ENCODE results near the gene MMP1. TPM values are rescaled to one million over a fixed set of nuclear protein-coding genes. Genes with fewer than 3 reads are reported as not detected.

MMP1 gene
- total and polyA plus RNA-seq, 4 donors = 0.06 to 0.09 TPM; not detected in 2

- H3K9me3 ChIP-seq (ENCODE audit: control insufficient read depth in 4 of 4, low read length in 3 of 4) = no peaks in the 10 kb centered on the region
- no peak overlapping the region for H3K4me3 ChIP-seq (ENCODE audit: low read depth in 1 of 3, low read length in 3 of 3)
- WGBS = 26% methylated on average over 2 of the region's 2 CpGs
- H3K27ac ChIP-seq (ENCODE audit: low read depth in 1 of 2, low read length in 2 of 2) = no peak overlapping the region
- H3K4me1 ChIP-seq (ENCODE audit: control insufficient read depth in 4 of 4, insufficient read depth in 4 of 4, low read length in 3 of 4) = no peaks in the 10 kb centered on the region
- TF ChIP-seq JUND (IDR thresholded peaks at IDR 0.05) (no peak), HNF4A (conservative IDR thresholded peaks at IDR 0.05) (no peak), FOXA1 (IDR thresholded peaks at IDR 0.05) (no peak), ZBTB33 (IDR thresholded peaks at IDR 0.05) (no peak), NR2F2 (IDR thresholded peaks at IDR 0.05) (no peak), MAX (IDR thresholded peaks at IDR 0.05) (no peak), ATF3 (IDR thresholded peaks at IDR 0.05) (no peak), EGR1 (IDR thresholded peaks at IDR 0.05; ENCODE audit: low read depth in 2 of 2) (no peak), HNF4G (IDR thresholded peaks at IDR 0.05) (no peak), CTCF (IDR thresholded peaks at IDR 0.05; ENCODE audit: low read depth, low read length, missing input control) (no peak), GABPA (IDR thresholded peaks at IDR 0.05 in 1 of 2, conservative IDR thresholded peaks at IDR 0.05 in 1 of 2) (no peak), TAF1 (conservative IDR thresholded peaks at IDR 0.05) (no peak), FOXA2 (IDR thresholded peaks at IDR 0.05) (no peak), REST (IDR thresholded peaks at IDR 0.05) (no peak), RXRA (IDR thresholded peaks at IDR 0.05) (no peak), SP1 (IDR thresholded peaks at IDR 0.05) (no peak), YY1 (IDR thresholded peaks at IDR 0.05) (no peak), RAD21 (IDR thresholded peaks at IDR 0.05) (no peak)
- H3K27me3 ChIP-seq (ENCODE audit: control insufficient read depth in 4 of 4, insufficient read depth in 4 of 4, low read length in 3 of 4) = peaks cover 0 to 4% (median 3%) of the 10 kb centered on the region in 4 donors
- no peak for DNase-seq (ENCODE audit: low spot score)
- no peaks in the 10 kb centered on the region for H3K36me3 ChIP-seq (ENCODE audit: control insufficient read depth in 4 of 4, insufficient read depth in 3 of 4, low read depth in 1 of 4, low read length in 3 of 4)
- H3K9ac ChIP-seq (ENCODE audit: low read depth in 1 of 2, low read length in 2 of 2) = no peak overlapping the region
These were observed 40.0 kb downstream of the MMP1 start for GRCh38 chr11:102757823-102758549.
